OCI-LY3 (cell line): ENCODE data around the gene ZC3H4.

Experiments
- CTCF ChIP-seq: fragments of 200-600, 300-600 bp; sonication (generic); IDR thresholded peaks from 2 replicates; pipeline ENCODE4 v1.5.1; 2014; ENCODE audit warnings: antibody characterized with exemption, low read length, low read depth
- EZH2phosphoT487 ChIP-seq: fragments of 200-600 bp; shearing (Covaris generic); IDR thresholded peaks from 2 replicates; pipeline ENCODE4 v1.6.1; 2018; ENCODE audit warnings: antibody characterized with exemption, mixed run types, low read depth

DNA sequence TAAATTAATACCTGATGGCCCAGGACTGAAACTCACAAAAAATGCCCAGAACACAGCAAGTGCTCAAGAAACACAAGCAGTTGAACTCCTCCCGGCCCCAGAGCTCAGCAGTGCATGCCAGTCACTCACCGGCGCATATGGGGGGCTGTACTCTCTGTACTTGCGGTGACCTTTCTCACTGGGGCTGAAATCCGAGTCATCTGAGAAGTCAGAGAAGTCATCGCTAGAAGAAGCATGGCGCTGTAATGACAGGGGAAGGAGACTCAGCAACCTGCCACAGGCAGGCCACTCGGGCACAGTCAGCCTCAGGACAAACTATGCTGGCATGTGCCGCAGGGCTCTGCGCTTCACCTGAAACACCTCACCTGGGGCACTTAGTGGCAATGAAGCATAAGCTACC, 19.7 kb downstream of the ZC3H4 start:
- TF ChIP-seq CTCF = no peak
- no peak for TF ChIP-seq EZH2phosphoT487
